ENCODE data around the gene CAPN15.
A peak's percentile ranks its signal among the peaks of the same experiment; 100 is the strongest.

Gene CAPN15

GRCh38 chr16:528111-529011 is 849 bp downstream of the CAPN15 start:
- 0 out of 2 replicates have a peak, but pooled peaks cover 4% of the 10 kb centered on the region for H3K36me3 ChIP-seq (ENCODE audit: control insufficient read depth, insufficient read depth, low read length)
- H3K4me3 ChIP-seq (ENCODE audit: low read depth, low read length) = peak overlapping the region; percentile 93
- no peaks in the 10 kb centered on the region for H3K9me3 ChIP-seq (ENCODE audit: control insufficient read depth, insufficient read depth, low read length)
- peaks cover 13% of the 10 kb centered on the region; the same call in 1 of the 2 replicates for H3K4me1 ChIP-seq (ENCODE audit: control insufficient read depth, insufficient read depth, low read length)
- H3K27ac ChIP-seq (ENCODE audit: low read depth, low read length) = peak overlapping the region; percentile 12
- H3K9ac ChIP-seq (ENCODE audit: low read depth, low read length) = peak overlapping the region; percentile 69
- H3K27me3 ChIP-seq (ENCODE audit: control insufficient read depth, insufficient read depth, low read length) = no peaks in the 10 kb centered on the region

GRCh38 chr16:529012-529575 is 1.6 kb downstream of the CAPN15 start:
- Histone ChIP-seq H3K36me3 (ENCODE audit: control insufficient read depth, insufficient read depth, low read length) (0 out of 2 replicates have a peak, but pooled peaks cover 4% of the 10 kb centered on the region), H3K9ac (ENCODE audit: low read depth, low read length) (no peak overlapping the region), H3K27ac (ENCODE audit: low read depth, low read length) (no peak overlapping the region), H3K4me3 (ENCODE audit: low read depth, low read length) (peak overlapping the region; percentile 93), H3K9me3 (ENCODE audit: control insufficient read depth, insufficient read depth, low read length) (no peaks in the 10 kb centered on the region), H3K27me3 (ENCODE audit: control insufficient read depth, insufficient read depth, low read length) (no peaks in the 10 kb centered on the region), H3K4me1 (ENCODE audit: control insufficient read depth, insufficient read depth, low read length) (peaks cover 13% of the 10 kb centered on the region; the same call in 1 of the 2 replicates)

- H3K9me3 ChIP-seq (ENCODE audit: control insufficient read depth, insufficient read depth, low read length) = no peaks in the 10 kb centered on the region
- no peaks in the 10 kb centered on the region for H3K27me3 ChIP-seq (ENCODE audit: control insufficient read depth, insufficient read depth, low read length)
- no peak overlapping the region for H3K27ac ChIP-seq (ENCODE audit: low read depth, low read length)
- H3K9ac ChIP-seq (ENCODE audit: low read depth, low read length) = no peak overlapping the region
- 0 out of 2 replicates have a peak, but pooled peaks cover under 1% of the 10 kb centered on the region for H3K36me3 ChIP-seq (ENCODE audit: control insufficient read depth, insufficient read depth, low read length)
- peaks cover 13% of the 10 kb centered on the region; the same call in 1 of the 2 replicates for H3K4me1 ChIP-seq (ENCODE audit: control insufficient read depth, insufficient read depth, low read length)
- no peak overlapping the region for H3K4me3 ChIP-seq (ENCODE audit: low read depth, low read length)
Measured at GRCh38 chr16:530111-530817, 2.8 kb downstream of the CAPN15 start.

GRCh38 chr16:531494-532125 is 4.1 kb downstream of the CAPN15 start:
- Histone ChIP-seq H3K4me3 (ENCODE audit: low read depth, low read length) (no peak overlapping the region), H3K4me1 (ENCODE audit: control insufficient read depth, insufficient read depth, low read length) (peaks cover 7% of the 10 kb centered on the region; the same call in 1 of the 2 replicates), H3K27me3 (ENCODE audit: control insufficient read depth, insufficient read depth, low read length) (no peaks in the 10 kb centered on the region), H3K9me3 (ENCODE audit: control insufficient read depth, insufficient read depth, low read length) (no peaks in the 10 kb centered on the region), H3K27ac (ENCODE audit: low read depth, low read length) (no peak overlapping the region), H3K9ac (ENCODE audit: low read depth, low read length) (no peak overlapping the region), H3K36me3 (ENCODE audit: control insufficient read depth, insufficient read depth, low read length) (0 out of 2 replicates have a peak, but pooled peaks cover 2% of the 10 kb centered on the region)

GRCh38 chr16:533391-534123 is 6.0 kb downstream of the CAPN15 start:
- no peaks in the 10 kb centered on the region for H3K9me3 ChIP-seq (ENCODE audit: control insufficient read depth, insufficient read depth, low read length)
- H3K27me3 ChIP-seq (ENCODE audit: control insufficient read depth, insufficient read depth, low read length) = no peaks in the 10 kb centered on the region
- H3K4me1 ChIP-seq (ENCODE audit: control insufficient read depth, insufficient read depth, low read length) = 0 out of 2 replicates have a peak, but pooled peaks cover 6% of the 10 kb centered on the region
- peak overlapping the region; percentile 20 for H3K27ac ChIP-seq (ENCODE audit: low read depth, low read length)
- no peak overlapping the region for H3K4me3 ChIP-seq (ENCODE audit: low read depth, low read length)
- 0 out of 2 replicates have a peak, but pooled peaks cover 13% of the 10 kb centered on the region for H3K36me3 ChIP-seq (ENCODE audit: control insufficient read depth, insufficient read depth, low read length)
- H3K9ac ChIP-seq (ENCODE audit: low read depth, low read length) = no peak overlapping the region

- 0 out of 2 replicates have a peak, but pooled peaks cover 13% of the 10 kb centered on the region for H3K36me3 ChIP-seq (ENCODE audit: control insufficient read depth, insufficient read depth, low read length)
- no peaks in the 10 kb centered on the region for H3K9me3 ChIP-seq (ENCODE audit: control insufficient read depth, insufficient read depth, low read length)
- no peak overlapping the region for H3K9ac ChIP-seq (ENCODE audit: low read depth, low read length)
- H3K4me3 ChIP-seq (ENCODE audit: low read depth, low read length) = no peak overlapping the region
- 0 out of 2 replicates have a peak, but pooled peaks cover under 1% of the 10 kb centered on the region for H3K4me1 ChIP-seq (ENCODE audit: control insufficient read depth, insufficient read depth, low read length)
- peak overlapping the region; percentile 20 for H3K27ac ChIP-seq (ENCODE audit: low read depth, low read length)
- no peaks in the 10 kb centered on the region for H3K27me3 ChIP-seq (ENCODE audit: control insufficient read depth, insufficient read depth, low read length)
Measured at GRCh38 chr16:534135-534534, 6.6 kb downstream of the CAPN15 start.

- no peak overlapping the region for H3K27ac ChIP-seq (ENCODE audit: low read depth, low read length)
- no peak overlapping the region for H3K9ac ChIP-seq (ENCODE audit: low read depth, low read length)
- no peak overlapping the region for H3K4me3 ChIP-seq (ENCODE audit: low read depth, low read length)
- H3K4me1 ChIP-seq (ENCODE audit: control insufficient read depth, insufficient read depth, low read length) = no peaks in the 10 kb centered on the region
- H3K36me3 ChIP-seq (ENCODE audit: control insufficient read depth, insufficient read depth, low read length) = 0 out of 2 replicates have a peak, but pooled peaks cover 13% of the 10 kb centered on the region
- no peaks in the 10 kb centered on the region for H3K9me3 ChIP-seq (ENCODE audit: control insufficient read depth, insufficient read depth, low read length)
- no peaks in the 10 kb centered on the region for H3K27me3 ChIP-seq (ENCODE audit: control insufficient read depth, insufficient read depth, low read length)
Measured at GRCh38 chr16:534856-535445, 7.4 kb downstream of the CAPN15 start.

- Histone ChIP-seq H3K9me3 (ENCODE audit: control insufficient read depth, insufficient read depth, low read length) (no peaks in the 10 kb centered on the region), H3K4me3 (ENCODE audit: low read depth, low read length) (no peak overlapping the region), H3K27me3 (ENCODE audit: control insufficient read depth, insufficient read depth, low read length) (no peaks in the 10 kb centered on the region), H3K4me1 (ENCODE audit: control insufficient read depth, insufficient read depth, low read length) (no peaks in the 10 kb centered on the region), H3K9ac (ENCODE audit: low read depth, low read length) (no peak overlapping the region), H3K36me3 (ENCODE audit: control insufficient read depth, insufficient read depth, low read length) (peaks cover 16% of the 10 kb centered on the region; the same call in 1 of the 2 replicates), H3K27ac (ENCODE audit: low read depth, low read length) (no peak overlapping the region)
Measured at GRCh38 chr16:535446-536405, 8.2 kb downstream of the CAPN15 start.

- no peak overlapping the region for H3K4me3 ChIP-seq (ENCODE audit: low read depth, low read length)
- H3K4me1 ChIP-seq (ENCODE audit: control insufficient read depth, insufficient read depth, low read length) = no peaks in the 10 kb centered on the region
- H3K27me3 ChIP-seq (ENCODE audit: control insufficient read depth, insufficient read depth, low read length) = no peaks in the 10 kb centered on the region
- H3K9me3 ChIP-seq (ENCODE audit: control insufficient read depth, insufficient read depth, low read length) = no peaks in the 10 kb centered on the region
- no peak overlapping the region for H3K27ac ChIP-seq (ENCODE audit: low read depth, low read length)
- H3K36me3 ChIP-seq (ENCODE audit: control insufficient read depth, insufficient read depth, low read length) = peaks cover 16% of the 10 kb centered on the region; the same call in 1 of the 2 replicates
- H3K9ac ChIP-seq (ENCODE audit: low read depth, low read length) = no peak overlapping the region
Measured at GRCh38 chr16:536746-537145, 9.2 kb downstream of the CAPN15 start.

All from HUES48 (cell line).